ENCODE results near the gene MIDN. TPM values are rescaled to one million over a fixed set of nuclear protein-coding genes. Genes with fewer than 3 reads are reported as not detected.
A peak's percentile ranks its signal among the peaks of the same experiment; 100 is the strongest.

MIDN gene
- total RNA-seq, 1 experiment from 2014 or later = 9.1 TPM

DNA sequence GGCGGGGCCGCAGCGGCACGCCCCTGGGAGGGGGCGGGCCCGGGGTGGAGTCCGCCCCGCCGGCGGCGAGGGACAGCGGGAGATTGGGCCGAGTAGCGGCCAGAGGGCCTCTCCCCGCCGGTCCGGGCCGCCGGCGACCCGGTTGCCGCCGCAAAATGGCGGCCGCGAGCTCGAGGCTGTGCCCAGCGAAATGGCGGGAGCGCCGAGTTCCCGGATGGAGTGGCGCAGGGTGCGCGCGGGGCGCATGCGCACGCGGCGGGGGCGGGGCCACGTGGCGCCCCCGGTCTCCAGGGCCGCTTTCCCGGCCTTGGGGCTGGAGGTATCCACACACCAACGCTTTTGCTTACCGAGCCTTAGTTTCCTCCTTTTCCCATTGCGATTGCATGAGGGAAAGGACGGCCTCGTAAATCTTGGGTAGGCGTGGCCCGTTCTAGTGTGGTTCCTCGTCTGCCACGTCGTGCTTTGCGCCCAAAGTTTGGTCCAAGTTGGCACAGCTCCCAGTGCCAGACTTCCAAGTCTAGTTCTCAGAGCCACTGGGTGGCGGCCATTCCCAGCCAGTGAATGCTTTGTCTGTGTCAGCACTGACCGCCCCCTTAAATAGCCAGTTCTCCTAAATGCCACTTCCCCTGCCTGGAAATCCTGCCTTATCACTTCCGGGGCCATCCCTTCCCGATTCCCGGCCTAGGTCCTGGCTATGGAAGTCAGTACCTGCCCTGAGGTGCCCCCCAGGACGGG is 21.3 kb downstream of the MIDN start:
- Histone ChIP-seq H3K4me3 (peak overlapping the region; percentile 66), H3K27me3 (no peaks in the 10 kb centered on the region), H3K4me1 (peaks cover 19% of the 10 kb centered on the region), H3K36me3 (peaks cover 31% of the 10 kb centered on the region), H3K27ac (peak overlapping the region; percentile 72), H3K9me3 (replicated peaks) (no peaks in the 10 kb centered on the region)
- peak; percentile 88 to 89 for DNase-seq

DNA sequence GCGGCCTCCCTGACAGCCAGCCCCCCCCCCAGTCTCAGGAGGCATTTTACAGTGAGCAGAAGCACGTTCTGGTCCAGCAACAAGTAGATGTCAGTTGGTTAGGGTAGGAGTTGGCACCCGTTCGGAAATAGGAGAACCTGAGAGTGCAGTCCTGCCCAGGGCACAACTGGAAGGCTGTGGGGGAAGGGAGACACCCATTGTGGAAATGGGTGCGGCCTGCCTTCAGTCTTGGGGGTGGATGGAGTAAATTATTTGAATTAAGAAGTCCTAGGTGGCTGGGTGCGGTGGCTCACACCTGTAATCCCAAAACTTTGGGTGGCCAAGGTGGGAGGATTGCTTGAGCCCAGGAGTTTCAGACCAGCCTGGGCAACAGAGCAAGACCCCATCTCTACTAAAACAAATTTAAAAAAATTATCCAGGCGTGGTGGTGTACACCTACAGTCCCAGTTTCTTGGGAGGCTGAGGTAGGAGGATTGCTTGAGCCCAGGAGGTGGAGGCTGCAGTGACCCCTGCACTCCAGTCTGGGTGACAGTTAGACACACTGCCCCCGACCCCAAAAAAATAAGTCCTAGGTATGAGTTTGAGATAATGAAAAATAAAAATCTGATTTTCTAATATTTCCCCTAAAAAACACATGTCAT is 21.9 kb downstream of the MIDN start:
- H3K27ac ChIP-seq = peak overlapping the region; percentile 72
- H3K36me3 ChIP-seq = peaks cover 36% of the 10 kb centered on the region
- peak overlapping the region; percentile 66 for H3K4me3 ChIP-seq
- H3K9me3 ChIP-seq (replicated peaks) = no peaks in the 10 kb centered on the region
- no peak for DNase-seq
- H3K27me3 ChIP-seq = no peaks in the 10 kb centered on the region
- peaks cover 12% of the 10 kb centered on the region for H3K4me1 ChIP-seq

DNA sequence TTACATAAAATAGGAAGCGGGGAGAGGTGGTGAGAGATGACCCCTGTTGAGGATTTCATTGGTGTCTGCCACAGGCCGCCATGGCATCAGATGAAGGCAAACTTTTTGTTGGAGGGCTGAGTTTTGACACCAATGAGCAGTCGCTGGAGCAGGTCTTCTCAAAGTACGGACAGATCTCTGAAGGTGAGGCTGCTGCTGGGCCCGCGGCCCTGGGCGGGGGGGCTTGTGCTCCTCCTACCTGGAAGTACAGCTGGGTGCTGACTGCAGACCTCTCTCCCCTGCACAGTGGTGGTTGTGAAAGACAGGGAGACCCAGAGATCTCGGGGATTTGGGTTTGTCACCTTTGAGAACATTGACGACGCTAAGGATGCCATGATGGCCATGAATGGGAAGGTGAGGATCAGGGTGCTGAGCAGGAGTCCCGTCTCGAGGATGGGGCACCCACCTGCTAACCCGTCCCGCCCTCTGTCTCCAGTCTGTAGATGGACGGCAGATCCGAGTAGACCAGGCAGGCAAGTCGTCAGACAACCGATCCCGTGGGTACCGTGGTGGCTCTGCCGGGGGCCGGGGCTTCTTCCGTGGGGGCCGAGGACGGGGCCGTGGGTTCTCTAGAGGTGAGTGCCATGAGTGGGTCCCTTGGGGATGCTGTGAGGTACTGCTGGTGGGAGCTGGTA is 22.6 kb downstream of the MIDN start:
- H3K36me3 ChIP-seq = peaks cover 36% of the 10 kb centered on the region
- no peak for DNase-seq
- no peak overlapping the region for H3K4me3 ChIP-seq
- no peaks in the 10 kb centered on the region for H3K9me3 ChIP-seq (replicated peaks)
- H3K27me3 ChIP-seq = no peaks in the 10 kb centered on the region
- H3K4me1 ChIP-seq = peaks cover 9% of the 10 kb centered on the region; the same call in 1 of the 2 replicates
- H3K27ac ChIP-seq = no peak overlapping the region

DNA sequence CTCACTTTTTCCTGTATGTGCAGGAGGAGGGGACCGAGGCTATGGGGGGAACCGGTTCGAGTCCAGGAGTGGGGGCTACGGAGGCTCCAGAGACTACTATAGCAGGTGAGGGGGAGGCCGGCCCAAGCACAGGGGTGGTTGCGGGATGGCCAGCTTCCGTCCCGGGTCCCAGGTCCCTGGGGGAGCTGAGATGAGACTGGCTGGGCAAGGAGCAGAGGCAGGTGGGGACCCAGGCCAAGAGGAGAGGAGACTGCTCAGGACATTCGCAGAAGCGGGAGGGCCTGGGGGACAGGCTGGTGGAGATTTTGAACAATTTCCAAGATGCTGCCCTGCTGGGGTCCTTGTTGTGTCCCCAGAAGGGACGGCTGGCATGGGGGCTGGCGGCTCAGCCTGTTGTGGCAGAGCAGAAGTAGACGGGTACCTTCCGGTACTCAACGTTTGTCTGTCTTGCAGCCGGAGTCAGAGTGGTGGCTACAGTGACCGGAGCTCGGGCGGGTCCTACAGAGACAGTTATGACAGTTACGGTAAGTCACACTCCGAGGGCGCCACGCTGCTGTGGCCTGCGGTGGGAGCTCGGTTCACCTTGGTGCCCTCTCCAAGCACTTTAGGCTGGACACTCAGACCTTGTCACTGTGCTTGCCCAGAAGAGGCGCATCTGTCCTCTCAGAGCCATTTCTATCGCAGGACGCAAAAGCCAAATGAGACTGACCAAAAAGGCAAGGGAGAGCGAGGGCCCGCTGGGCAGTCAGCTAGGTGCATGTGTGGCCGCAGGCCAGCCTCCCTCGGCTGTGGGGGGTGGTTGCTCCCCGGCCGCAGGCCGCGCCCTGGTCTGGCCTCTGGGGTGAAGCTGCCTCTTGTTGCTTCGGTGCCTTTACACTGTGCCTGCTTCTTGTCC is 23.4 kb downstream of the MIDN start:
- no peak for DNase-seq
- Histone ChIP-seq H3K36me3 (peaks cover 36% of the 10 kb centered on the region), H3K27ac (no peak overlapping the region), H3K9me3 (replicated peaks) (no peaks in the 10 kb centered on the region), H3K4me1 (peaks cover 6% of the 10 kb centered on the region; the same call in 1 of the 2 replicates), H3K4me3 (no peak overlapping the region), H3K27me3 (no peaks in the 10 kb centered on the region)

DNA sequence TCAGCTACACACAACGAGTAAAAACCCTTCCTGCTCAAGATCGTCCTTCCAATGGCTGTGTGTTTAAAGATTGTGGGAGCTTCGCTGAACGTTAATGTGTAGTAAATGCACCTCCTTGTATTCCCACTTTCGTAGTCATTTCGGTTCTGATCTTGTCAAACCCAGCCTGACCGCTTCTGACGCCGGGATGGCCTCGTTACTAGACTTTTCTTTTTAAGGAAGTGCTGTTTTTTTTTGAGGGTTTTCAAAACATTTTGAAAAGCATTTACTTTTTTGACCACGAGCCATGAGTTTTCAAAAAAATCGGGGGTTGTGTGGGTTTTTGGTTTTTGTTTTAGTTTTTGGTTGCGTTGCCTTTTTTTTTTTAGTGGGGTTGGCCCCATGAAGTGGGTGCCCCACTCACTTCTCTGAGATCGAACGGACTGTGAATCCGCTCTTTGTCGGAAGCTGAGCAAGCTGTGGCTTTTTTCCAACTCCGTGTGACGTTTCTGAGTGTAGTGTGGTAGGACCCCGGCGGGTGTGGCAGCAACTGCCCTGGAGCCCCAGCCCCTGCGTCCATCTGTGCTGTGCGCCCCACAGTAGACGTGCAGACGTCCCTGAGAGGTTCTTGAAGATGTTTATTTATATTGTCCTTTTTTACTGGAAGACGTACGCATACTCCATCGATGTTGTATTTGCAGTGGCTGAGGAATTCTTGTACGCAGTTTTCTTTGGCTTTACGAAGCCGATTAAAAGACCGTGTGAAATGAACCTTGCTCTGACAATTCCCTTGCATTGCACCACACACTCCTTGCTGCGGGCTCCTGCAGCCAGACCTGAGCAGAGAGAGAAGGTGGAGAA is 24.3 kb downstream of the MIDN start:
- H3K36me3 ChIP-seq = peaks cover 36% of the 10 kb centered on the region
- H3K4me1 ChIP-seq = peaks cover 6% of the 10 kb centered on the region; the same call in 1 of the 2 replicates
- no peak overlapping the region for H3K4me3 ChIP-seq
- H3K27me3 ChIP-seq = no peaks in the 10 kb centered on the region
- no peaks in the 10 kb centered on the region for H3K9me3 ChIP-seq (replicated peaks)
- no peak for DNase-seq
- no peak overlapping the region for H3K27ac ChIP-seq

DNA sequence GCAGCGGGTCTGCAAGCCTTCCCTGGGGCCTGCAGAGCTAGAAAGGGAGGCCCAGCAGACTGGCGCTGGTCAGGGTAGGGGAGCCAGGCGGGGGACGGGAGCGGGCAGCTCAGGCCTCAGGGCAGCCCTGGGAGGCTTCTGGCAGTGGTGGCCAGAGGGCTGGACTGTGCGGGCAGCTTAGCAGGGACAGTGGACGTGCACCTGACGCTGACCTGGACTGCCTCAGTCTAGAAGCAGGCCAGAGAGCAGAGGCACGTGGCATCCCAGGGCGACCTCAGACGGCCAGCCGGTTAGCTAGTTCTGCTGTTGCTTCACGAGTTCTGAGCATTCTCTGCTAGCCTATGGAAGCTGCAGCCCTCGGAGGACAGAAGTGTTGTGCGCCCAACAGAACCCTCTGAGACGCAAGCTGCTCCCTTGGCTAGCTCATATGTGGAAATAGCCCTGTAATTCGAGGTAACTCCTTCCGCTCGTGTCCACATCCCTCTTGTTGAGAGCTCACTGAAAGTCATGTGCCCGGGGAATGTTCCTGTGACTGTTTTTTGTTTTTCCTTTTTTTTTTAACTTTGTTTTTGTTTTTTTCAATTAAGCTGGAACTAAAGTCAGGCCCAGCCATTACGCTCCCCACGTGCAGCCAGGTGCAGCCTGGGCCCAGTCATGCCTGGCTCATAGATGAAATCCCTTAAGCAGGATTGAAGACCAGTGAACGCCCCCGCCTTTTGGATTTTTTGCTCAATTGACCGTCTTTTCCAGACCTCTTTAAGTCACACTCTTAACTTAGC is 25.1 kb downstream of the MIDN start:
- H3K27me3 ChIP-seq = no peaks in the 10 kb centered on the region
- no peak overlapping the region for H3K4me3 ChIP-seq
- peaks cover 4% of the 10 kb centered on the region; the same call in 1 of the 2 replicates for H3K4me1 ChIP-seq
- no peaks in the 10 kb centered on the region for H3K9me3 ChIP-seq (replicated peaks)
- peaks cover 36% of the 10 kb centered on the region for H3K36me3 ChIP-seq
- no peak overlapping the region for H3K27ac ChIP-seq
- DNase-seq = no peak

DNA sequence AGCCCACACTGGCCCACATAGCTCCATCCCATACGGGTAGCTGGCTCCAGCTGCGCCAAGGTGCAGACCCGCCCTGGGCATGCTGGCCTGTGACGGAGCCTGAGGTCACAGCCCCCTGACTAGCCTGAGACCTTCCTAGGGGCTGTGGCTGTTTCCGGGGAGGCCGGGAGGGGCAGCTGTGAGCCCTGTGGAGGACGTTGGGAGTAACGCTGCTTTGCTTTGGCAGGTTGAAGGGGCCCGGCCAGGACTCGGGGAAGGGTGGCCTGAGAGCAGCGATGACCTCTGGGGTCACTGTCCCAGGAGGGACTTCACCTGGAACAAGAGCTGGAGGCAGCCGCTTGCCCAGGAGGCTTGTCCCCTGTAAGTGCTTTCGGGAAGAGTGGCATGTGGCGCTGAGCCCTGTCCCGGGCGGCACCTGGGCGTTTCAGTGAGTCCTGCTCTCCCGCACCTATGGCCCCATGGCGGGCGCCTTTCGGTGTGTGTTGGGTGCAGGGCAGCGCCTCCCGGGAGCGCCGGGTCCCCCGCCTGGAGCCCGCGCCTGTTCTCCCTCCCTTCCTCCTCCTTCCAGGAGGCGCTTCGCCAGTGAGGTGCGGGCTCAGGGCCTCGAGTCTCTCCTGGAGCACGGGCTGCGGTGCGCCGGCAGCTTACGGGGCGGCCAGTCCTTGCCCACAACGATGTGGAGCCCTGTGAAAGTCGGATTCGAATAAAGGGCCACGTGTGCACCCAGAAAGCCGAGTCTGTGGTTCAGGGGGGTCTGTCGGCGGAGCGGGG is 25.9 kb downstream of the MIDN start:
- Histone ChIP-seq H3K36me3 (peaks cover 40% of the 10 kb centered on the region), H3K9me3 (replicated peaks) (no peaks in the 10 kb centered on the region), H3K27ac (no peak overlapping the region), H3K4me1 (no peaks in the 10 kb centered on the region), H3K4me3 (no peak overlapping the region), H3K27me3 (no peaks in the 10 kb centered on the region)
- no peak for DNase-seq

DNA sequence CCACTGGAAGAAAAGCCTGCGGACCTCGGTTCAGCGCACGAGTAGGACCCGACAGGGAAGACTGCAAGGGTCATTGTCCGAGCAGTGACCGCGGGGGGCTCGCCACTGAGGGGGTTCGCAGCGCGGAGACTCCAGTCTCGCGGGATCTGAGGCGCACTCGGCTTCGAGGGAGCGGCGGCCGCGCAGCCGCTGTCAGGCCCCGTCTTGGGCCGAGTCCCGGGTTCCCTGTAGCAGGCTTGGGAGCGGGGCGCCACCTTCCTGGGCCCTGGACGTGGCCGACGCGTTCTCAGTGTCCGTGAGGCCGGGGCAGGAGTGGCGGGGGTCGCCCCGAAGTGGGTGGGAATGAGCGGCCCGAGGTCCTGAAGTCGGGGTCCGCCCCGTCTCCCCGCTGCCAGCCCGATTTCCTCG is 26.5 kb downstream of the MIDN start:
- H3K27ac ChIP-seq = peak overlapping the region; percentile 20; the same call in 1 of the 2 replicates
- H3K4me3 ChIP-seq = peak overlapping the region; percentile 72
- H3K36me3 ChIP-seq = peaks cover 43% of the 10 kb centered on the region
- H3K9me3 ChIP-seq (replicated peaks) = no peaks in the 10 kb centered on the region
- H3K4me1 ChIP-seq = no peaks in the 10 kb centered on the region
- no peaks in the 10 kb centered on the region for H3K27me3 ChIP-seq
- DNase-seq = no peak

DNA sequence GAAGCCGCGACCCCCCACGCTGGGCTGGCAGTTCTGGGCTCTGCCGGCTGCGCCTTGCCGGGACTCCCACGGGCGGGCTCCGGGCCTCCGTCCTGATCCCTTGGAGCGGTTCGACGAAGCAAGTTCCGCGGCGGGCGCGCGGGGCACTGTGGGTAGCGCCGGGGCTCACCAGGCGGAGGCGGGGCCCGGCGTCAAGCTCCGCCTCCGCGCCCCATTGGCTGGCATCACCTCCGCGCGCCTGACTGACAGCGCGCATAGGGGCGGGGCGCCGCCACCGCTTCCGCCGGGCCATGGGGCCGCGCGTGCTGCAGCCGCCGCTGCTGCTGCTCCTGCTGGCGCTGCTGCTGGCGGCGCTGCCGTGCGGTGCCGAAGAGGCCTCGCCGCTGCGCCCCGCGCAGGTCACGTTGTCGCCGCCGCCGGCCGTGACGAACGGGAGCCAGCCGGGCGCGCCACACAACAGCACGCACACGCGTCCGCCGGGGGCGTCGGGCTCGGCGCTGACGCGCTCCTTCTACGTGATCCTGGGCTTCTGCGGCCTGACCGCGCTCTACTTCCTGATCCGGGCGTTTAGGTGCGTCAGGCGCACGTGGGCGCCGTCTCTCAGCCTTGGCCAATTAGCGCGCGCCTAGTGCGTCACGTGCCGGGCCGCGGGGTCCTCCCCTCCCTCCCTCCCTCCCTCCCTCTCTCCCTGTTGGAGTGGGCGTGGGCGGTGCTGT is 27.0 kb downstream of the MIDN start, which contains the start of gene FAM174C:
TSS of gene FAM174C (plus strand) at position 271 of the 716 bp plus-strand sequence. CDS start at position 291, 20 bp downstream.
- H3K4me1 ChIP-seq = no peaks in the 10 kb centered on the region

DNA sequence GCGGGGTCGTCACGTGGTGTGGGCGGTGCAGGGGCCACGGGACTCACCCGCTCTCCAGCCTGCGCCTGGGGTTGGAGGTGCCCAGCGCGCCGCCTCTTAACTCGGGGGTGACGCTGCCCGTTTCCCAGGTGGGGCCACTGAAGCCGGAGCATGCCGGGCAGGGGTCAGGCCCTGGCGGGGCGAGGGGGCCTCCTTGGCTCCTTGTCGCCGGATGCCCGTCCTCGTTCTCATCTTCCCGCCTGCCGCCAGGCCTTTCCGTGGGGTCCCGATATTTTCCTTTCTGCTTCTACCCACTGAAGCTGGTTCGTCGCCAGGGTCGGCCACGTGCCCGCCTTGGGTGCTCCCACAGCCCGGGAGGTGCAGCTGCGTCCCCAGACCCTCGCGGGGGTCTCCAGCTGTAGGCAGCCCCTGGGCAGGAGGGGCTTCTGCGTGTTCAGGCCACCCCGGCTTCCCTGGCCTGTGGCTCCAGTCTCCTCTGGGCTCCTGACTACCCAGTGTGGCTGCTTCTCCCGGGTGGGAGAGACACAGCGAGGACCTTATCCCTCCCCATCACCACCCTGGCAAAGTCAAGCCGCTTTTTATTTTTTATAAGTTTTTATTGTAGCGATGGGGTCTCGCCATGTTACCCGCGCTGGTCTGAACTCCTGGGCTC is 27.7 kb downstream of the MIDN start:
- Histone ChIP-seq H3K36me3 (peaks cover 34% of the 10 kb centered on the region), H3K4me1 (no peaks in the 10 kb centered on the region), H3K9me3 (replicated peaks) (no peaks in the 10 kb centered on the region), H3K27ac (peak overlapping the region; percentile 72), H3K4me3 (peak overlapping the region; percentile 72), H3K27me3 (no peaks in the 10 kb centered on the region)
- no peak for DNase-seq

More for the DNA sequence above, 27.0 kb downstream of the MIDN start, which contains the start of gene FAM174C:
- H3K27me3 ChIP-seq = no peaks in the 10 kb centered on the region
- peak within 1 kb of the TSS; percentile 72 for H3K27ac ChIP-seq
- peaks cover 41% of the 10 kb centered on the region for H3K36me3 ChIP-seq
- peak; percentile 96 for DNase-seq
- H3K9me3 ChIP-seq (replicated peaks) = no peaks in the 10 kb centered on the region
- peak within 1 kb of the TSS; percentile 72 for H3K4me3 ChIP-seq

DNA sequence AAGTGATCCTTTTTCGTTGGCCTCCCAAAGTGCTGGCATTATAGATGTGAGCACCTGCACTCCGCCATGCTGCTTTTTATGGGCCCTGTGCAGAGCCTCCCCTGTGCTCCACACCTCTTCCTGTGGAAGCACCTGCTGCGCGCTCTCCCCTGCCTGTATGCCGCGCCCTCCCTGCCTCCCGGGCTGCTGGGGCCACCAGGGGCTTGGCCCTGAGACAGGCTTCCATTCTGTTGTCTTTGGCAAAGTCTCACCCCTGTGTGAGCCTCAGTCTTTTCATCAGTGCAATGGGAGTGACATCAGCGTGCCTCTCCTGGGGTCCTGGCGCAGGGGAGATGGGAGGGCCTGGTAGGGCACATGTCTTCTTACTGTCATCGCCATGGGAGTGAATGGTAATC is 28.2 kb downstream of the MIDN start:
- peak overlapping the region; percentile 72 for H3K4me3 ChIP-seq
- no peaks in the 10 kb centered on the region for H3K27me3 ChIP-seq
- peaks cover 32% of the 10 kb centered on the region for H3K36me3 ChIP-seq
- H3K4me1 ChIP-seq = no peaks in the 10 kb centered on the region
- H3K27ac ChIP-seq = no peak overlapping the region
- DNase-seq = no peak
- no peaks in the 10 kb centered on the region for H3K9me3 ChIP-seq (replicated peaks)
